Testis (tissue), 3 donors: Measurements from ENCODE around the gene ETV2. TPM values are rescaled to one million over a fixed set of nuclear protein-coding genes. Genes with fewer than 3 reads are reported as not detected.
A peak's percentile ranks its signal among the peaks of the same experiment; 100 is the strongest.
"Not testable (repeated sequence)": the region's sequence is repeated elsewhere in the genome, so short reads cannot be mapped to it uniquely, and the experiment has no call there.

Experiments used
- DNase-seq: peaks from one replicate; pipeline ENCODE4 v3.0.0-alpha.2; 2019
- H3K27ac ChIP-seq, 2 donors: fragments of 200-600 bp; sonication (generic); one replicate each; pipeline ENCODE4 v1.5.1; 2019
- H3K27me3 ChIP-seq: fragments of 200-600 bp; sonication (generic); one replicate; pipeline ENCODE4 v1.5.1; 2019
- H3K36me3 ChIP-seq: fragments of 200-600 bp; sonication (generic); one replicate; pipeline ENCODE4 v1.5.1; 2017; ENCODE audit warnings: low read depth; ENCODE audit errors: missing control alignments
- H3K4me1 ChIP-seq: fragments of 200-600 bp; sonication (generic); one replicate; pipeline ENCODE4 v1.5.1; 2019
- H3K4me3 ChIP-seq, 2 donors: fragments of 200-600 bp; sonication (generic); one replicate each; pipeline ENCODE4 v1.5.1; 2017 to 2019
- H3K9me3 ChIP-seq: fragments of 200-600 bp; sonication (generic); one replicate; pipeline ENCODE4 v1.5.1; 2017
- CTCF ChIP-seq, 3 experiments: fragments of 450-650 bp in 2 of 3; fragments of 200-600 bp in 1 of 3; sonication (generic) in 1 of 3; IDR thresholded peaks; one replicate each; pipeline ENCODE4 v1.5.1; 2016 to 2019; ENCODE audit warnings: antibody characterized with exemption in 3 of 3, mild to moderate bottlenecking in 2 of 3, moderate library complexity in 1 of 3
- POLR2A ChIP-seq: fragments of 450-650 bp; IDR thresholded peaks from one replicate; pipeline ENCODE4 v1.6.1; 2017; ENCODE audit warnings: antibody characterized with exemption, mild to moderate bottlenecking, moderate library complexity
- WGBS, 2 donors: methylation state at CpG; one replicate each; pipeline ENCODE4 v1.1.5; 2018; 5-methylcytosine and 5-hydroxymethylcytosine counted together
- intact Hi-C: fragments of 100-400 bp; cut with DNase I; formaldehyde crosslinking; loops from one replicate; pipeline ENCODE4 v1.15.1; 2023; ENCODE audit warnings: low total_unique reads
- polyA plus RNA-seq: library from polyadenylated mRNA; stranded (reverse); fragments of 350-450 nt; fragmentation: Illumina TruSeq; extraction: RNeasy Lipid Tissue Mini Kit (QIAGEN cat#74804); gene quantifications from one replicate; pipeline ENCODE4 v1.2.3, GENCODE V29; 2014; ENCODE audit warnings: low read depth, low replicate concordance; ENCODE audit not compliant: insufficient read depth
- total RNA-seq, 2 donors: library from RNA; depleted of rRNA; stranded (reverse); fragments of >200 nt; gene quantifications; one replicate each; pipeline ENCODE4 v1.2.3, GENCODE V29; 2016

Gene ETV2
- total and polyA plus RNA-seq, 3 donors from 2014 or later = 4.8 to 27.2 (median 14.4) TPM

GRCh38 chr19:35644987-35645679 lies 3.6 kb downstream of the ETV2 start:
- DNase-seq = peak; percentile 84
- Histone ChIP-seq H3K4me3 (peak overlapping the region; percentile 60 to 61), H3K9me3 (no peaks in the 10 kb centered on the region), H3K36me3 (no peaks in the 10 kb centered on the region), H3K27ac (peak overlapping the region; percentile 60 to 78), H3K27me3 (no peaks in the 10 kb centered on the region), H3K4me1 (peaks cover 8% of the 10 kb centered on the region)
- WGBS, 2 donors = 16 to 17% methylated on average over 14 to 20 of the region's 20 CpGs
- no peak for TF ChIP-seq CTCF (IDR thresholded peaks at IDR 0.05)
- no peak for TF ChIP-seq POLR2A
- intact Hi-C loops = loop anchor here (10.0 kb wide), 1 partner anchor 100 kb away; the partner anchor contains the start of gene TMEM147

GRCh38 chr19:35645680-35646511 lies 4.4 kb downstream of the ETV2 start:
- no peak overlapping the region for H3K4me3 ChIP-seq
- peak overlapping the region in 1 of 2 donors; percentile 78 for H3K27ac ChIP-seq
- TF ChIP-seq CTCF (IDR thresholded peaks at IDR 0.05) (no peak), POLR2A (no peak)

GRCh38 chr19:35648017-35648961 lies 6.7 kb downstream of the ETV2 start, which contains the start of gene COX6B1:
TSS of gene COX6B1 (plus strand) at chr19:35648323. CDS start at chr19:35651244, 2,921 bp downstream.
- WGBS, 2 donors = 0 to 1% methylated on average over 38 to 46 of the region's 46 CpGs
- Histone ChIP-seq H3K4me1 (peaks cover 8% of the 10 kb centered on the region), H3K27ac (peak within 1 kb of the TSS; percentile 65 to 69), H3K4me3 (peak within 1 kb of the TSS; percentile 78 to 96), H3K27me3 (no peaks in the 10 kb centered on the region), H3K36me3 (no peaks in the 10 kb centered on the region), H3K9me3 (no peaks in the 10 kb centered on the region)
- DNase-seq = peak; percentile 98
- intact Hi-C loops = loop anchor here (10.0 kb wide), 1 partner anchor 103 kb away; the partner anchor contains the start of gene TMEM147
- TF ChIP-seq POLR2A (no peak), CTCF (IDR thresholded peaks at IDR 0.05) (no peak)

More at GRCh38 chr19:35645680-35646511, 4.4 kb downstream of the ETV2 start:
- intact Hi-C loops = loop anchor here (10.0 kb wide), 1 partner anchor 101 kb away; the partner anchor contains the start of gene TMEM147
- H3K4me1 ChIP-seq = peaks cover 8% of the 10 kb centered on the region
- DNase-seq = no peak
- 65 to 74% methylated on average over 7 of the region's 7 CpGs for WGBS, 2 donors
- H3K9me3 ChIP-seq = no peaks in the 10 kb centered on the region
- H3K27me3 ChIP-seq = no peaks in the 10 kb centered on the region
- no peaks in the 10 kb centered on the region for H3K36me3 ChIP-seq

- TF ChIP-seq POLR2A (no peak), CTCF (IDR thresholded peaks at IDR 0.05) (no peak)
- WGBS, 2 donors = 67 to 79% methylated on average over 9 of the region's 9 CpGs
- H3K36me3 ChIP-seq = no peaks in the 10 kb centered on the region
- DNase-seq = no peak
- no peak overlapping the region for H3K4me3 ChIP-seq
- H3K27ac ChIP-seq = no peak overlapping the region
- intact Hi-C loops = no loop called here
- H3K9me3 ChIP-seq = no peaks in the 10 kb centered on the region
- no peaks in the 10 kb centered on the region for H3K27me3 ChIP-seq
- H3K4me1 ChIP-seq = peaks cover 8% of the 10 kb centered on the region
Measured at GRCh38 chr19:35650581-35650980, 9.0 kb downstream of the ETV2 start.

- 97 to 98% methylated on average over 4 to 6 of the region's 6 CpGs for WGBS, 2 donors
- DNase-seq, H3K27ac ChIP-seq, H3K4me3 ChIP-seq, intact Hi-C loops, H3K27me3 ChIP-seq, H3K36me3 ChIP-seq, H3K4me1 ChIP-seq, H3K9me3 ChIP-seq: not testable (repeated sequence)
Measured at GRCh38 chr19:35654828-35655227, 13.3 kb downstream of the ETV2 start.
